ENCODE results near the gene IL17RD.

DNA sequence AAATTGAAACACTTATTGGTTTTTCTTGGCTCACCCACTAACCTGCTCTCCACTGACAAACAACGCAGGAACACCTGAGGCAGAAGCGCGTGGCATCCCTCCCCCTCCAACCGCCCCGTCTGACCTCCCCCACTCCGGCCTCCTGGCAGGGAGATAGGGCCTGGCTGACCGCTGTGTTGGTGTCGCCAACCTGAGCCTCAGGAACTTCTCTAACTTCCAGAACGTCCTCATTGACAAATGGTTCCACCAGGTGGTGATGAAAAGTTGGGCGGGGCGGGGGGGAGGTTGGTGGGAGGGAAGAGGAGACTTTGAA lies 22.8 kb downstream of the IL17RD start:
- TF ChIP-seq, protein P1, sequence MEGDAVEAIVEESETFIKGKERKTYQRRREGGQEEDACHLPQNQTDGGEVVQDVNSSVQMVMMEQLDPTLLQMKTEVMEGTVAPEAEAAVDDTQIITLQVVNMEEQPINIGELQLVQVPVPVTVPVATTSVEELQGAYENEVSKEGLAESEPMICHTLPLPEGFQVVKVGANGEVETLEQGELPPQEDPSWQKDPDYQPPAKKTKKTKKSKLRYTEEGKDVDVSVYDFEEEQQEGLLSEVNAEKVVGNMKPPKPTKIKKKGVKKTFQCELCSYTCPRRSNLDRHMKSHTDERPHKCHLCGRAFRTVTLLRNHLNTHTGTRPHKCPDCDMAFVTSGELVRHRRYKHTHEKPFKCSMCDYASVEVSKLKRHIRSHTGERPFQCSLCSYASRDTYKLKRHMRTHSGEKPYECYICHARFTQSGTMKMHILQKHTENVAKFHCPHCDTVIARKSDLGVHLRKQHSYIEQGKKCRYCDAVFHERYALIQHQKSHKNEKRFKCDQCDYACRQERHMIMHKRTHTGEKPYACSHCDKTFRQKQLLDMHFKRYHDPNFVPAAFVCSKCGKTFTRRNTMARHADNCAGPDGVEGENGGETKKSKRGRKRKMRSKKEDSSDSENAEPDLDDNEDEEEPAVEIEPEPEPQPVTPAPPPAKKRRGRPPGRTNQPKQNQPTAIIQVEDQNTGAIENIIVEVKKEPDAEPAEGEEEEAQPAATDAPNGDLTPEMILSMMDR (conservative IDR thresholded peaks at IDR 0.05; ENCODE audit: low read depth in 2 of 2), result no peak
- no peak for TF ChIP-seq POLR2AphosphoS5 (IDR thresholded peaks at IDR 0.05; ENCODE audit: low read depth)
- no peak for TF ChIP-seq ZNF114 (CRISPR knock-in tag; IDR thresholded peaks at IDR 0.05)
- no peak for TF ChIP-seq EZH2 (IDR thresholded peaks at IDR 0.05; ENCODE audit: low read depth, unreplicated experiment)
- TF ChIP-seq JUNB (IDR thresholded peaks at IDR 0.05; ENCODE audit: unreplicated experiment), result no peak
- no peak for TF ChIP-seq CREB1 (CRISPR knock-in tag; IDR thresholded peaks at IDR 0.05; ENCODE audit: low read depth)
- no peak for TF ChIP-seq EZH2phosphoT487 (IDR thresholded peaks at IDR 0.05; ENCODE audit: unreplicated experiment)
- TF ChIP-seq, protein P2, sequence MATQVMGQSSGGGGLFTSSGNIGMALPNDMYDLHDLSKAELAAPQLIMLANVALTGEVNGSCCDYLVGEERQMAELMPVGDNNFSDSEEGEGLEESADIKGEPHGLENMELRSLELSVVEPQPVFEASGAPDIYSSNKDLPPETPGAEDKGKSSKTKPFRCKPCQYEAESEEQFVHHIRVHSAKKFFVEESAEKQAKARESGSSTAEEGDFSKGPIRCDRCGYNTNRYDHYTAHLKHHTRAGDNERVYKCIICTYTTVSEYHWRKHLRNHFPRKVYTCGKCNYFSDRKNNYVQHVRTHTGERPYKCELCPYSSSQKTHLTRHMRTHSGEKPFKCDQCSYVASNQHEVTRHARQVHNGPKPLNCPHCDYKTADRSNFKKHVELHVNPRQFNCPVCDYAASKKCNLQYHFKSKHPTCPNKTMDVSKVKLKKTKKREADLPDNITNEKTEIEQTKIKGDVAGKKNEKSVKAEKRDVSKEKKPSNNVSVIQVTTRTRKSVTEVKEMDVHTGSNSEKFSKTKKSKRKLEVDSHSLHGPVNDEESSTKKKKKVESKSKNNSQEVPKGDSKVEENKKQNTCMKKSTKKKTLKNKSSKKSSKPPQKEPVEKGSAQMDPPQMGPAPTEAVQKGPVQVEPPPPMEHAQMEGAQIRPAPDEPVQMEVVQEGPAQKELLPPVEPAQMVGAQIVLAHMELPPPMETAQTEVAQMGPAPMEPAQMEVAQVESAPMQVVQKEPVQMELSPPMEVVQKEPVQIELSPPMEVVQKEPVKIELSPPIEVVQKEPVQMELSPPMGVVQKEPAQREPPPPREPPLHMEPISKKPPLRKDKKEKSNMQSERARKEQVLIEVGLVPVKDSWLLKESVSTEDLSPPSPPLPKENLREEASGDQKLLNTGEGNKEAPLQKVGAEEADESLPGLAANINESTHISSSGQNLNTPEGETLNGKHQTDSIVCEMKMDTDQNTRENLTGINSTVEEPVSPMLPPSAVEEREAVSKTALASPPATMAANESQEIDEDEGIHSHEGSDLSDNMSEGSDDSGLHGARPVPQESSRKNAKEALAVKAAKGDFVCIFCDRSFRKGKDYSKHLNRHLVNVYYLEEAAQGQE (IDR thresholded peaks at IDR 0.05; ENCODE audit: unreplicated experiment), result no peak
- no peak for TF ChIP-seq NANOG (IDR thresholded peaks at IDR 0.05; ENCODE audit: borderline replicate concordance)
- no peak for TF ChIP-seq ZNF331 (CRISPR knock-in tag; IDR thresholded peaks at IDR 0.05; ENCODE audit: low read depth)
- TF ChIP-seq, protein P3, sequence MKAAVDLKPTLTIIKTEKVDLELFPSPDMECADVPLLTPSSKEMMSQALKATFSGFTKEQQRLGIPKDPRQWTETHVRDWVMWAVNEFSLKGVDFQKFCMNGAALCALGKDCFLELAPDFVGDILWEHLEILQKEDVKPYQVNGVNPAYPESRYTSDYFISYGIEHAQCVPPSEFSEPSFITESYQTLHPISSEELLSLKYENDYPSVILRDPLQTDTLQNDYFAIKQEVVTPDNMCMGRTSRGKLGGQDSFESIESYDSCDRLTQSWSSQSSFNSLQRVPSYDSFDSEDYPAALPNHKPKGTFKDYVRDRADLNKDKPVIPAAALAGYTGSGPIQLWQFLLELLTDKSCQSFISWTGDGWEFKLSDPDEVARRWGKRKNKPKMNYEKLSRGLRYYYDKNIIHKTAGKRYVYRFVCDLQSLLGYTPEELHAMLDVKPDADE (IDR thresholded peaks at IDR 0.05), result no peak
- no peak for TF ChIP-seq STAT1 (IDR thresholded peaks at IDR 0.05; ENCODE audit: unreplicated experiment)
